HG03575 (cell line): Measurements from ENCODE around the gene MAST4.
"Not testable (repeated sequence)": the region's sequence is repeated elsewhere in the genome, so short reads cannot be mapped to it uniquely, and the experiment has no call there.

Experiments
- ATAC-seq: cut with Tn5 transposase; IDR thresholded peaks from one replicate; pipeline ENCODE4 v1.9.1; 2021; ENCODE audit not compliant: unreplicated experiment, insufficient number of reproducible peaks, low FRiP score; ENCODE audit errors: extremely low read depth

MAST4 gene

DNA sequence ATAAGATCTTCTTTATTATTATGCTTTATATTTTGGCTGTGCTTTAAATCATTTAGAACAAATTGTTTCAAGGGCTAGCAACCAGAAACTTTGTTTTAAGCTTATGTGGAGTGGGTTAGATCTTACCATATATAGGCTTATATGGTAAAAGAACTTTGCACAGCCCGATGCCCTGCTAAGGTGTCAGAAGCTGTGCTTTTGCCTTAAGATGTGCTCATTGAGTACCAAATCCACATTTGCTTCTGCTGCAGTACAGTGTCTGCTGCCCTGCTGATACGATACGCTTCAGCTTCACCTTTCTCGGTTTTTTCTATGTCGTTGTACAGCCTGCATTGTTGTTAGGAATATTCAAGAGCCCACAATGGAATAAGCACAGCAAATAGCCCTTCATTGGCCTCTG, 565.6 kb downstream of the MAST4 start:
- ATAC-seq: no peak

DNA sequence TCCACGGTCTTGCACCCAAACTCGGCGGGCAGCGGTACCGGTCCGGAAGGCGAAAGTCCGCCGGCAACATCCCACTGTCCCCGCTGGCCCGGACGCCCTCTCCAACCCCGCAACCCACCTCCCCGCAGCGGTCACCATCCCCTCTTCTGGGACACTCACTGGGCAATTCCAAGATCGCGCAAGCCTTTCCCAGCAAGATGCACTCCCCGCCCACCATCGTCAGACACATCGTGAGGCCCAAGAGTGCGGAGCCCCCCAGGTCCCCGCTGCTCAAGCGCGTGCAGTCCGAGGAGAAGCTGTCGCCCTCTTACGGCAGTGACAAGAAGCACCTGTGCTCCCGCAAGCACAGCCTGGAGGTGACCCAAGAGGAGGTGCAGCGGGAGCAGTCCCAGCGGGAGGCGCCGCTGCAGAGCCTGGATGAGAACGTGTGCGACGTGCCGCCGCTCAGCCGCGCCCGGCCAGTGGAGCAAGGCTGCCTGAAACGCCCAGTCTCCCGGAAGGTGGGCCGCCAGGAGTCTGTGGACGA, 567.1 kb downstream of the MAST4 start:
- no peak for ATAC-seq

DNA sequence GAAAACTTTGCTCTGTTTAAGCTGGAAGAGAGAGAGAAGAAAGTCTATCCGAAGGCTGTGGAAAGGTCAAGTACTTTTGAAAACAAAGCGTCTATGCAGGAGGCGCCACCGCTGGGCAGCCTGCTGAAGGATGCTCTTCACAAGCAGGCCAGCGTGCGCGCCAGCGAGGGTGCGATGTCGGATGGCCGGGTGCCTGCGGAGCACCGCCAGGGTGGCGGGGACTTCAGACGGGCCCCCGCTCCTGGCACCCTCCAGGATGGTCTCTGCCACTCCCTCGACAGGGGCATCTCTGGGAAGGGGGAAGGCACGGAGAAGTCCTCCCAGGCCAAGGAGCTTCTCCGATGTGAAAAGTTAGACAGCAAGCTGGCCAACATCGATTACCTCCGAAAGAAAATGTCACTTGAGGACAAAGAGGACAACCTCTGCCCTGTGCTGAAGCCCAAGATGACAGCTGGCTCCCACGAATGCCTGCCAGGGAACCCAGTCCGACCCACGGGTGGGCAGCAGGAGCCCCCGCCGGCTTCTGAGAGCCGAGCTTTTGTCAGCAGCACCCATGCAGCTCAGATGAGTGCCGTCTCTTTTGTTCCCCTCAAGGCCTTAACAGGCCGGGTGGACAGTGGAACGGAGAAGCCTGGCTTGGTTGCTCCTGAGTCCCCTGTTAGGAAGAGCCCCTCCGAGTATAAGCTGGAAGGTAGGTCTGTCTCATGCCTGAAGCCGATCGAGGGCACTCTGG, 567.8 kb downstream of the MAST4 start:
- ATAC-seq: no peak

DNA sequence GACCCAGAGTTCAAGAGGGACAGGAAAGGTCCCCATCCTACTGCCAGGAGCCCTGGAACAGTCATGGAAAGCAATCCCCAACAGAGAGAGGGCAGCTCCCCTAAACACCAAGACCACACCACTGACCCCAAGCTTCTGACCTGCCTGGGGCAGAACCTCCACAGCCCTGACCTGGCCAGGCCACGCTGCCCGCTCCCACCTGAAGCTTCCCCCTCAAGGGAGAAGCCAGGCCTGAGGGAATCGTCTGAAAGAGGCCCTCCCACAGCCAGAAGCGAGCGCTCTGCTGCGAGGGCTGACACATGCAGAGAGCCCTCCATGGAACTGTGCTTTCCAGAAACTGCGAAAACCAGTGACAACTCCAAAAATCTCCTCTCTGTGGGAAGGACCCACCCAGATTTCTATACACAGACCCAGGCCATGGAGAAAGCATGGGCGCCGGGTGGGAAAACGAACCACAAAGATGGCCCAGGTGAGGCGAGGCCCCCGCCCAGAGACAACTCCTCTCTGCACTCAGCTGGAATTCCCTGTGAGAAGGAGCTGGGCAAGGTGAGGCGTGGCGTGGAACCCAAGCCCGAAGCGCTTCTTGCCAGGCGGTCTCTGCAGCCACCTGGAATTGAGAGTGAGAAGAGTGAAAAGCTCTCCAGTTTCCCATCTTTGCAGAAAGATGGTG, 568.8 kb downstream of the MAST4 start:
- ATAC-seq: no peak

DNA sequence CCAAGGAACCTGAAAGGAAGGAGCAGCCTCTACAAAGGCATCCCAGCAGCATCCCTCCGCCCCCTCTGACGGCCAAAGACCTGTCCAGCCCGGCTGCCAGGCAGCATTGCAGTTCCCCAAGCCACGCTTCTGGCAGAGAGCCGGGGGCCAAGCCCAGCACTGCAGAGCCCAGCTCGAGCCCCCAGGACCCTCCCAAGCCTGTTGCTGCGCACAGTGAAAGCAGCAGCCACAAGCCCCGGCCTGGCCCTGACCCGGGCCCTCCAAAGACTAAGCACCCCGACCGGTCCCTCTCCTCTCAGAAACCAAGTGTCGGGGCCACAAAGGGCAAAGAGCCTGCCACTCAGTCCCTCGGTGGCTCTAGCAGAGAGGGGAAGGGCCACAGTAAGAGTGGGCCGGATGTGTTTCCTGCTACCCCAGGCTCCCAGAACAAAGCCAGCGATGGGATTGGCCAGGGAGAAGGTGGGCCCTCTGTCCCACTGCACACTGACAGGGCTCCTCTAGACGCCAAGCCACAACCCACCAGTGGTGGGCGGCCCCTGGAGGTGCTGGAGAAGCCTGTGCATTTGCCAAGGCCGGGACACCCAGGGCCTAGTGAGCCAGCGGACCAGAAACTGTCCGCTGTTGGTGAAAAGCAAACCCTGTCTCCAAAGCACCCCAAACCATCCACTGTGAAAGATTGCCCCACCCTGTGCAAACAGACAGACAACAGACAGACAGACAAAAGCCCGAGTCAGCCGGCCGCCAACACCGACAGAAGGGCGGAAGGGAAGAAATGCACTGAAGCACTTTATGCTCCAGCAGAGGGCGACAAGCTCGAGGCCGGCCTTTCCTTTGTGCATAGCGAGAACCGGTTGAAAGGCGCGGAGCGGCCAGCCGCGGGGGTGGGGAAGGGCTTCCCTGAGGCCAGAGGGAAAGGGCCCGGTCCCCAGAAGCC, 569.6 kb downstream of the MAST4 start:
- peak; percentile 71 for ATAC-seq

DNA sequence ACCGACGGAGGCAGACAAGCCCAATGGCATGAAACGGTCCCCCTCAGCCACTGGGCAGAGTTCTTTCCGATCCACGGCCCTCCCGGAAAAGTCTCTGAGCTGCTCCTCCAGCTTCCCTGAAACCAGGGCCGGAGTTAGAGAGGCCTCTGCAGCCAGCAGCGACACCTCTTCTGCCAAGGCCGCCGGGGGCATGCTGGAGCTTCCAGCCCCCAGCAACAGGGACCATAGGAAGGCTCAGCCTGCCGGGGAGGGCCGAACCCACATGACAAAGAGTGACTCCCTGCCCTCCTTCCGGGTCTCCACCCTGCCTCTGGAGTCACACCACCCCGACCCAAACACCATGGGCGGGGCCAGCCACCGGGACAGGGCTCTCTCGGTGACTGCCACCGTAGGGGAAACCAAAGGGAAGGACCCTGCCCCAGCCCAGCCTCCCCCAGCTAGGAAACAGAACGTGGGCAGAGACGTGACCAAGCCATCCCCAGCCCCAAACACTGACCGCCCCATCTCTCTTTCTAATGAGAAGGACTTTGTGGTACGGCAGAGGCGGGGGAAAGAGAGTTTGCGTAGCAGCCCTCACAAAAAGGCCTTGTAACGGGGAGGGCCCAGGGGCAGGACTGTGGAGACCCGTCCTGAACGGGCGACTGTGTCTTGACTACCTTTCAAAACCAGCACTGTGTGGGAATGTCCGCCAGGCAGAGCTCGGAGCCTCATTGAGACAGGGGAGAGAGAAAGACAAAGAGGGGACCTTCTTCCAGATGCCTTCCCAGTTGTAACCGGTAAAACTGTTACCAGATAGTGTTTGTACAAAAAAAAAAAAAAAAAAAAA, 570.5 kb downstream of the MAST4 start:
- ATAC-seq: no peak

DNA sequence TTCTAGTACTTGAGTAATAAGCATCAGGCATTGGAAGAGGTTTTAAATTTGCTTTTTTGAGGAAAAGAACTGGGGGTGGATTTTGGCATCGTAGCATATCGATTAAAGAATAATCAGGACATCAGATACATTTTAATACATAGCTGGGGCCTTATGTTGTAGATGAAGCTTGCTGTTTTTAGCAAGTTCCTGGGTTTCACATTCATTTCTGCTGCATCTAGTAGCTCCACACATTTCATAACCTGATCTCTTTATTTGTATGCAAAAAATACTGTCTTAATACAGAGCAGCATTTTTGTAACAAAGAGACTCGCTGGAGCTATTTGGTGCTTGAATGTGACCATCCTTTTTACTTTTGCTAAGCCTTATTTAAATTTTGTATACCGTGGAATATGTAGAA, 571.9 kb downstream of the MAST4 start:
- ATAC-seq: no peak

DNA sequence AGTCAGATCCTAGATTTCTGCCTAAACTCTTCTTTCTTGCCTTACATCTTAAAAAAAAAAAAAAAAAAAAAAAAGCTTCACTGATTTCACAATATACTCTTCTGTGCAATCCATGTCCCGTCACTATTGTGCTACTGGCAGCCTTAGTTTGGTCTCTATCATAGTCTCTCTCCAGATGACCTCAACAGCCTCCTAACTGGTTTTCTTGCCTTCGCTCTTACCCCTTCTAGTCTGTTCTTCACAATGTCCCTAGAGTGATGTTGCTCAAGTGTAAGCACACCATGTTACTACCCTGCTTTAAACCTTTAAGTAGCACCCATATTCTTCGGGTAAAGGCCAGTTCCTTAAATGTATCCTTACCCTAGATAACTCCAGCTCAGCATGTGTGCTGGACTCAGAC, 574.6 kb downstream of the MAST4 start:
- no peak for ATAC-seq

DNA sequence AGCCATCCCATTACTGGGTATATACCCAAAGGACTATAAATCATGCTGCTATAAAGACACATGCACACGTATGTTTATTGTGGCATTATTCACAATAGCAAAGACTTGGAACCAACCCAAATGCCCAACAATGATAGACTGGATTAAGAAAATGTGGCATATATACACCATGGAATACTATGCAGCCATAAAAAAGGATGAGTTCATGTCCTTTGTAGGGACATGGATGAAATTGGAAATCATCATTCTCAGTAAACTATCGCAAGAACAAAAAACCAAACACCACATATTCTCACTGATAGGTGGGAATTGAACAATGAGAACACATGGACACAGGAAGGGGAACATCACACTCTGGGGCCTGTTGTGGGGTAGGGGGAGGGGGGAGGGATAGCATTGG, 577.2 kb downstream of the MAST4 start:
- not testable (repeated sequence) for ATAC-seq

DNA sequence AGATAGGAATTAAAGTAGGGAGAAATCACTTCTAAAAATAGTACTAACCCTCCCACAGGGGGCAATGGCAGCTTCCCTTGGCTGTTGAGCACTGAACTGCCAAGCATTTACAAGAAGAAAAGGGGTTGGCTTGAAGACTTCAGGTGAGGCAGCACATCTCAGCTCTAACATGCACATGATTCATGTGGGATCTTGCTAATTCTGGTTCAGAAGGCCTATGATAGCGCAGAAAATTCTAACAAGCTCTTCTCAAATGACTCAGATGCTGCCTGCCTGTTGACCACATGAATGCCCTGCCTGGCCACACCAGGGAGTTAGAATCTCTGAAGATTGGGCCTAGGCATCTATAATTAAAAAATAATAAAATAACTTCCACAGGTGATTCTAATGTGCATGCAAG, 577.8 kb downstream of the MAST4 start:
- ATAC-seq: no peak

DNA sequence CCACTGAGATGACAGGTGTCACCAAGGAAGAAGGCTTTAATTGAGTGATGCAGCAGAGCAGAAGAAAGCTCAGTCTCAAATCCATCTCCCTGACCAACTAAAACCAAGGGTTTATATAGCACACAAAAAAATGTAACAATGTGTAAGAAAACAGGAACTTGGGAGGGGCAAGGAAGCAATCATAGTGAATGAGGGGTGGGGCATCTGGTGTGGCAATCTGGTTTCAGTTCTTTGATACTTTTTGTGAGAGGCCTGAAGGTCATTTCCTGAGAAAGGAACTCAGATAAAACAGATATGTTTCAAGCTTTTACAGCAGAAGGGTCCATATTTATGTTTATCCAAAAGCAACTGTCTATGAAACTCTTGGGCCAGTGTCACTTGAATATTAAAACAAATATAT, 580.7 kb downstream of the MAST4 start:
- no peak for ATAC-seq

DNA sequence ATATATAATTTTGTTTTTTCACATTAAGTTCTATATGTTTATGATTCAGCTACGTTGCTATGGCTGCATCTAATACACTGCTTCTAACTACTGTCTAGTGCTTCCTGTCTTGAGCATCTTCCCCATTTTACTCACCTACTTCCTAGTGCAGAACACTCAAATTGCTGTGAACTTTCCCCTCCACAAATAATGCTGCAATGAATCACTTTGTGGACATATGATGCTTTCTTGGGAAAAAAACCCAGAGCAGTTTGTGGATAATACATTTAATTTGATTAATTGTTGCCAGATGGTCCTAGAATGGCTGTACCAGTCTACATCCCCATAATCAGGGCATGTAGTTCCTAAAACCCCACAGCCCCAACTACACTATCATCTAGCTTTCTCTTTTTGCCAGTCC, 581.9 kb downstream of the MAST4 start:
- ATAC-seq: no peak

DNA sequence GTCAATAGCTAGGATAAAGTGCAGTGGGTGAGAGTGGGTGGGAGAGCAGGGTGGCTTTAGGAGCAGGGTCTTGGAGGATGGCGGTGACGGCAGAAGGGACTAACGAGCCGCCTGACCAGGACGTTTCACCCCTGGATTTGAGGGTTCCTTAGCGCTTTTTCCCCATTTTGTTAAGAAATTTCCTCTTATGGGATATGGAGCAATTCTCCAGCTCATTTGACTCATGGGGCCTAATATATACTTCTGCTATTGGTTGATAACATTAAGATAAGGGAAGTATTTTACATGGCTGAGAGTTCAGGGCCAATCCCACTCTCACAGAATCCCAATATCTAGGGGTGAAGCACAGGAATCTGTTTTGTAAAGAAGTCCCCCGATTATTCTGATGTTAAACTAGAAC, 582.8 kb downstream of the MAST4 start:
- ATAC-seq: no peak

DNA sequence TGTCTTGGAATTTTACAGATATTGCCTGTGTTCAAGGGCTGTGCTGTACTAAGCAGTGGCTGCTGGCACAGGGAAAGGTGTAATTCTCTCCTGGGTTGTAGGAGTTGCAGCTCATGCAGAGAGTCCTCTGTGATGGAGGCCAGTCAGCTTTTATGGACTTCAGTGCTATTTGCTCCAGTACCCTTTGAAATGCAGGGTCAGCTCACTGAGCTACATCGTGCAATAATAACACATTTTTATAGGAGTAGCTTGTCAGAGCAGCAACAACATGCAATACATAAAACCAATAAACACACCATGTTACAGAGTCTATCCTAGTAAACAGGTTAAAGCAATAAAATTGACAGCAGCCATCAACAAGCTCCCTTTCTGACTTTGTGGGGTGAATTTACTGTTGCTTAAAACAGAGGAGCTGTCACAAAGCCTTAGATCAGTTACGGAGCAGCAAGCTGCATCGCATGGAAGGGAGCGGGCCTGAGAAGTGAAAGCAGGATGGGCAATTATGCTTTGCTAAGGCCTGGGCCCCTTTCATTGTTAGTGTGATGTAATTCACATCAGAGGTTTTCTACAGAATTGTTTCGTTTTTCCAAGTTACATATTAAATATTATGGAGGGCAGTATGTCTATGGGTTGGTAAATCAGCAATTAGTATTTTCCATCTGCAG, 583.6 kb downstream of the MAST4 start:
- ATAC-seq: no peak

DNA sequence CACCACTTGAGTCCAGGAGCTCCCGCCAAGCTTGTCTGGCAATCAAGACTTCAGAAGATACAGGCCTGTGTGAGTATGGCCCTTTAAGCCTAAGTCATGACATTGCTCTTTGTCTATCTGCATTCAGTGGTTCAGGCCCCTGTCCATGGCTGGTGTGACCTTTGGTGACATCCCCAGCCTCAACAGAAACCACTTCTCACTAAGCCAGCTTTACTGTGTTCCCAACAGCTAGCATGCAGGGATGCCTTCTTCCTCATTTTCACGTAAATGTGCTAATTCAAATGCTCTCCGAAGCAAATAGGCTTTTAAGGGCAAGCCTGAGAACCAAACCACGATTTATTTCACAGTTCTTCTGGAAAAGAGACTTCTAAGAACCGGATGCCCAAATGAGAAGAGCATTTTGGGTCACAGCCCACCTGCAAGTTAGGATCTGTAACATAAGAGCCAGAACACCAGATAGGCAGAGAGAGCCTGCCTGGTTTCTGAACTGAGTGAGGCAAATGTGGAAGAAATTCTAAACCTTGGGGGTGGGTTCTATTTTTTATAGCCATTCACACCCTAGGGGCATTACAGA, 585.5 kb downstream of the MAST4 start:
- no peak for ATAC-seq

DNA sequence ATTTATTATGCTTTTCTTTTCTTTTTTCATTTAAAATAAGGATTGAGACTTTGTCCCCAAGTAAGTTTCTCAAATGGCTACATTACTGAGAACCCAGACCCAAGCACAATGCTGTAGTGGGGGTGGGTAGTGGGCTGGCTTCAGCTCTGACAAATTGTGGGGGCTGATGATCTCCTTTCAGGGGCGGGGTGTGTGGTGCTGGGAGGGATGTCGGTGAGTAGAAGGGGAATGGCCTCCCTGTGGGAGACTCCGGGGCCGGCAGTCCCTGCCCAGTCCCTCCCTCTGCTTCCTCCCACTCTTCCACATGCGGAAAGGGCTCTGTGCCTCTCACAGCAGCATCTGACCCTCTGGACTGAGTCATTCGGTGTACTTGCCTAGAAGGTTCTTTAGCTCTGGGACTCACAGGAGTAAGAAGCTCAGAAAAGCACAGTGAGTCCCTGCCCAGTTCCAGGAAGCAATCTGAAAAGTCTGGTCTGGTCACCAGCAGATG, 586.2 kb downstream of the MAST4 start:
- ATAC-seq: no peak

DNA sequence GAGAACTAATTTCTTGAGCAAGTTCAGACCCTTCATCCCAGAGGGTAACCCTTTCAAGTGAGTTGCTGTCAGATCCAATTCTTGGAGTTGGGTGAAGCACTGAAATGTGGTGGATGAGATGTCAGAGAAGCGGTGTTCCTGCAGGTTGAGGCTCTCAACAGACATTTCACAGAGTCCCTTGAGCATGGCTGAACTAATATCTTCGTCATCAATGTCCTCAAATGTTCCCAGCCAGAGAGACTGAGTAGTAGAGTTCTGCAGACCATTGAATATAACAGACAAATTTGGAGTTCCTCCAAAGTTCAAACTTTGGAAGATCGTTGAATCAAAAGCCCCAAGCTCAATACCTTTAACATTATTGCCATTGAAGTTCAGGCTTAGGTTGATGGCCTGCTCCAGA, 587.7 kb downstream of the MAST4 start:
- ATAC-seq: no peak
